GM21825 (cell line): ENCODE measurements around the gene SMARCA4.
"Not testable (repeated sequence)": the region's sequence is repeated elsewhere in the genome, so short reads cannot be mapped to it uniquely, and the experiment has no call there.

Source experiments
- ATAC-seq: cut with Tn5 transposase; IDR thresholded peaks from one replicate; pipeline ENCODE4 v1.9.1; 2021; ENCODE audit warnings: mild to moderate bottlenecking, moderate library complexity; ENCODE audit not compliant: unreplicated experiment

SMARCA4 gene

DNA sequence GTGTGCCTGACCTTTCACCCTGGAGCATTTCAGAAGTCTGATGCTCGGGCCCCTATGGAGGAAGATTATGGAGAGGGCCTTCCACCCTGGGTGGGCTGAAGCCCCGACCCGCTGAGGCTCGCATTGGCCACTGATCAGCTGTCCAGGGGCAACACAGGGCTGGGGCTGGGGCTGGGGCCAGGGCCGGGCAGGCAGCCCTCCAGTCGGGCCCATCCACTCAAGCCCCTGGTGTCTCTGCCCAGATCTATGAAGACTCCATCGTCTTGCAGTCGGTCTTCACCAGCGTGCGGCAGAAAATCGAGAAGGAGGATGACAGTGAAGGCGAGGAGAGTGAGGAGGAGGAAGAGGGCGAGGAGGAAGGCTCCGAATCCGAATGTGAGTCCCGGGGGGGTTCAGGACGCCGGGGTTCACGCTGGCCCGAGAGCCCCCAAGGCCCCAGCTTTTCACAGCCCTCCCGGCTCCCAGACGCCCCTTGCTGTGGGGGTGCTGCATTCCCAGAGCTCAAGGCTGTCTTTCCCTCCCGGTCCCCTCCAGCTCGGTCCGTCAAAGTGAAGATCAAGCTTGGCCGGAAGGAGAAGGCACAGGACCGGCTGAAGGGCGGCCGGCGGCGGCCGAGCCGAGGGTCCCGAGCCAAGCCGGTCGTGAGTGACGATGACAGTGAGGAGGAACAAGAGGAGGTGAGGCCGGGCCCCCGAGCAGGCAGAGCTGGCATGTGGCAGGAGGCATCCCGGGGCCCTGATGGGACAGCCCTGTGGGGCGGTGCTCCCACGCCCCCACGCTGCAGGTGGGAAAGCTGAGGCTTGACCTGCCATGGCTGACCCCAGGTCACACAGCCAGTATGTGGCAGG is 98.9 kb downstream of the SMARCA4 start:
- ATAC-seq: no peak

DNA sequence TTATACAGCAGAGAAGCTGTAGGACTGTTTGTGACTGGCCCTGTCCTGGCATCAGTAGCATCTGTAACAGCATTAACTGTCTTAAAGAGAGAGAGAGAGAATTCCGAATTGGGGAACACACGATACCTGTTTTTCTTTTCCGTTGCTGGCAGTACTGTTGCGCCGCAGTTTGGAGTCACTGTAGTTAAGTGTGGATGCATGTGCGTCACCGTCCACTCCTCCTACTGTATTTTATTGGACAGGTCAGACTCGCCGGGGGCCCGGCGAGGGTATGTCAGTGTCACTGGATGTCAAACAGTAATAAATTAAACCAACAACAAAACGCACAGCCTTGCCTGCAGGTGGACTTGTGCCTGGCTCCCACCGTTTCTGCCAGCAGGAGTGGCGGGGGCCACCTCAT is 101.1 kb downstream of the SMARCA4 start:
- ATAC-seq: no peak

DNA sequence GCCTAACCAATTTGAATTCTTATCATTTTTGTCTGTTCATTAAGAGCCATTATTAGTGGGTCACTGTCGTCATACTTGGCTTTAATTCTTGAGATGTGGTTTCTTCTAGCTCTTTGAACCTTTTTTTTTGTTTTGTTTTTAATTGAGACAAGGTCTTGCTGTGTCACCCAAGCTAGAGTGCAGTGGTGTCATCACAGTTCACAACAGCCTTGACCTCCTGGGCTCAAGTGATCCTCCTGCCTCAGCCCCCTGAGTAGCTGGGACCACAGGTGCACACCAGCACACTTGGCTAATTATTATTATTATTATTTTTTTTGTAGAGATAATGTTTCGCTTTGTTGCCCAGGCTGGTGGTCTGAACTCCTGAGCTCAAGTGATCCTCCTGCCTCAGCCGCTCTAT is 102.6 kb downstream of the SMARCA4 start:
- no peak for ATAC-seq

DNA sequence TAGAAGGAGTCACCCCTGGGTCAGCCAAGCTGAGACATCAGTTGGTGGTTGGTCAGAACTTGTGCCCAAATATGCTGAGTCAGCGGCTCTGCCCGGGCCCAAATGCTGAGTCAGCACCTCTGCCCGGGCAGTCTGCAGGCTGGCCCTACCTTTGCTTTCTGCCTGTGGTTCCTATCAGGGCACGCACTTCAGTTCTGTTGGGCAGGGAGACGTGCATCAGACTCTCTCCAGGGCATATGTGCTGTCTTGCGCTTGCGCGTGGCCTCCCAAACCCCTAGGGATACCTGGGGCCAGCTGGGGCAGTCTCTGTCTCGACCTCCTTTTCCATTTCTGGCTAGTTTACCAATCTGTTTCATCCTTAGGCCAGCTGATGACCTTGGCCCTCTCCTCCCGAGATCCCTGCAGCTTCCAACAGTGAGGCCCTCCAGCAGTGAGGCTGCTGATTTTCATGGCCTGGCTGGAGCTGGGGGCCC is 104.0 kb downstream of the SMARCA4 start:
- ATAC-seq: no peak

DNA sequence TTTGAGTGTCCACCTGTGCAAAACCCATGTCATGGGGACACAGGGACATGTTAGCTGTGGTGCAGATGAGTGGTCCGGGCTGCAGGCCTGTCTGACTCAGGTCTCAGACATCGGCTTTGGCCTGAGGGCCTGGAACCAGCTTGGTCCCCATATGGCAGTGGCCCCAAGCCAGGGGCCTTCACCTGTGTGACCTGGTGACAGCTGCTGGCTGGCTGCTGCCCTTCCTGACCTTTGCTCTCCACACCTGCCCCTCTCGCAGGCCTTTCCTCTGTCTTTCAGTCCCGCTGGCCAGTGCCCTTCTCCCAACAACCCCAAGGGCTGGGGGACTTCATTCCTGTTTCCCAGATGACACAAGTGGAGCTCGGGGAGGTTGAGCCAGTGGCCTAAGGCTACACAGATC is 105.5 kb downstream of the SMARCA4 start:
- no peak for ATAC-seq

DNA sequence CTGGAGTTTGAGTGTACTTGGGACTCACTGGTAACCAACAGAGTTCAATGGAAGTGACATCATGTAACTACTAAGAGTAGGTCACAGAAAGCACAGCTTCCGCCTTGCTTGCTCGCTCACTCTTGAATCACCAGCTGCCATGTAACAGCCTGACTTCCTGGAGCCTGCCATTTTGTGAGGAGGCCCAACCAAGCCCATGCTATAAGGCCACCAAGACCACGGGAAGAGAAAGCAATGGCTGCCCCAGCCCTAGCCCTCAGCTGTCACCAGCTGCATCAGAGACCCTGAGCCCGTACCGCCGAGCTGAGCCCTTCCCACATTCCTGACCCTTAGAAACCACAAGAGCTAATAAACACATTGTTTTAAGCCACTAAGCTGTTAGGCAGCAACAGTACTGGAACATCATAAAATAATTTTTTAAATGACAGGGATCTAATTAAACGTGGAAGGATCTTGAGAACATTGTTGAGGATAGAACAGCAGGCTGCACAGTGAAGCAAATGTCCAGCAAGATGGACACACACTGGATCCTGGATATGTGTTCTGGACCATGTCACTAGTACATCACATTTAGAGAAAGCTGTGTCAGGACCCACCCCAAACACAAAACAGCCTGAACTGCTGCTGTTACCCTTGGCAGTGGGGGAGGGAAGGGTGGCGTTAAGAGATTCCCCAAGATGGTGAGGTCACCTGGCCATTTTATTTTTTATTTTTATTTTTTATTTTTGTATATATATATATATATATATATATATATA is 106.7 kb downstream of the SMARCA4 start:
- no peak for ATAC-seq

DNA sequence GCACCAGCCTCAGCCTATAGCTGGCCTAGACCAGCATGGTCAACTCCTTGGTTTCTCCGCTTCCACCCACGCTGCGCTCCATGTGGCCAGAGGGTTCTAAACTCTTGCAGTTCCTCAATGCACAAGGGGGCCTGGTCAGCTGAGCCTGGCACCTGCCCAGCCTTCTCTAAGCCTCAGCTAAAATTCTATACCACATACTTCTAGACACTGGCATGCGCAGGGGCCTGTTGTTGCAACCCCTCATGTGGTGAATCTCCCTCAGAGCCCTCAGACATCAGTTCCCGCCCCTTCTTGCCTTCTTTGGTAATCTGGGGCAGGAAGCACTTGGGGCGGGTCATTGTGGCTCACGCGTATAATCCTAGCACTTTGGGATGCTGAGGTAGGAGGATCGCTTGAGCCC is 108.7 kb downstream of the SMARCA4 start:
- no peak for ATAC-seq

DNA sequence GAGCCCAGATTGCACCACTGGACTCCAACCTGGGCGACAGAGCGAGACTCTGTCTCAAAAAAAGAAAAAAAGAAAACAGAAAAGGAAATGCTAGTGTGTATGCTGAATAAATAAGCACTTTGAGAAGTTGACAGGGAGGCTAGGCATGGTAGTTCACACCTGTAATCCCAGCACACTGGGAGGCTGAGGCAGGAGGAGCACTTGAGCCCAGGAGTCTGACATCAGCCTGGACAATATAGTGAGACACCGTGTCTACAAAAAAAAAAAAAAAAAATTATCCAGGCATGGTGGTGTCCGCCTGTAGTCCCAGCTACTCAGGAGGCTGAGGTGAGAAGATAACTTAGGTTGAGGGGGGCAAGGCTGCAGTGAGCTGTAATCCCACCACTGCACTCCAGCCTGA is 109.3 kb downstream of the SMARCA4 start:
- no peak for ATAC-seq

DNA sequence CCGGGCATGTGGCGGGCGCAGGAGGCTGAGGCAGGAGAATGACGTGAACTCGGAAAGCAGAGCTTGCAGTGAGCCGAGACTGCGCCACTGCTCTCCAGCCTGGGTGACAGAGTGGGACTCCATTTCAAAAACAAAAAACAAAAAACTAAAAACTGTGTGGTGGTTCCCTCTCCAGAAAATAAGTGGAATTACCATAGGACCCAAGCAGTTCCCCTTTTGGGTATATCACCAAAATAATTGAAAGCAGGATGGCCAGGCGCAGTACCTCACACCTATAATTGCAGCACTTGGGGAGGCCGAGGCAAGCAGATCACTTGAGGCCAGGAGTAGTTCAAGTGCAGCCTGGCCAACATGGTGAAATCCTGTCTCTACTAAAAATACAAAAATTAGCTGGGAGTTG is 112.7 kb downstream of the SMARCA4 start:
- ATAC-seq: no peak

DNA sequence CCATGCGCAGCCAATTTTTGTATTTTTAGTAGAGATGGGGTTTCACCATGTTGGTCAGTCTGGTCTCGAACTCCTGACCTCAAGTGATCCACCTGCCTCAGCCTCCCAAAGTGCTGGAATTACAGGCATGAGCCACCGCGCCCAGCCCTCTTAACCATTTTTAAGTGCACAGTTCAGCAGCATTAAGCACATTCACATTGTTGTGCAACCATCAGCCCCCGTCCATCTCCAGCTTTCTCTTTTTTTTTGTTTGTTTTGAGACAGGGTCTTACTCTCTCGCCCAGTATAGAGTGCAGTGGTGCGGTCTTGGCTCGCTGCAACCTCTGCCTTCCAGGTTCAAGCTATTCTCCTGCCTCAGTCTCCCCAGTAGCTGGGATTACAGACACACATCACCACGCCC is 116.0 kb downstream of the SMARCA4 start:
- not testable (repeated sequence) for ATAC-seq

DNA sequence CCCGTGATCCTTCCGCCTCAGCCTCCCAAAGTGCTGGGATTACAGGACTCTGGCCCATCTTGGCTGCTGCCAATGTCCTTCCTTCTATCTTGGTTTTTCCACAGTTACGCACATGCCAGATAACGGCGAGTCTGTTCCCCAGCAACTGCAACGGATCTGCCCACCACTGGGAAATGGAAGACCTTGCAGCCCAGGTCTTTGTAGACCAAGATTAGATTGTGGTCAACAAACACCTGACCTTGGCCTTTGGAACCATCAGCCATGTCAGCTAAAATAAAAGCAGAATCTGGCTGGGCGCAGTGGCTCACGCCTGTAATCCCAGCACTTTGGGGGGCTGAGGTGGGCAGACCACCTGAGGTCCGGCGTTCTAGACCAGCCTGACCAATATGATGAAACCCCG is 118.1 kb downstream of the SMARCA4 start:
- ATAC-seq: no peak

DNA sequence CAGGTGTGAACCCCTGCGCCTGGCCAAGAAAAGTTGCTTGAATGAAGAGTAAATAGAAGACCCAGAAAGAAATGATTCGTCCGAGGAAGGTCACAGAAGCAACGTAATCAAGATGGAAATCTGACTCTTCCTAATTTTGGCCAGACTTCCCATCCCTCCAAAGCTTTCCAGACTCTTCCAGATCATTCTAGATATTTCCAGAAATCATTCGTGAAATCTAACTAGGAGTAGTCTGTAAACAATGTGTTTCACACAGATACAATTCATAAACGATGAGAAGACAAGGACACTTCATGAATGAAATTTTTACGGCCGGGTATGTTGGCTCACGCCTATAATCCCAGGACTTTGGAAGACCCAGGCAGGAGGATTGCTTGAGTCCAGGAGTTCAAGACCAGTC is 119.2 kb downstream of the SMARCA4 start:
- ATAC-seq: no peak

DNA sequence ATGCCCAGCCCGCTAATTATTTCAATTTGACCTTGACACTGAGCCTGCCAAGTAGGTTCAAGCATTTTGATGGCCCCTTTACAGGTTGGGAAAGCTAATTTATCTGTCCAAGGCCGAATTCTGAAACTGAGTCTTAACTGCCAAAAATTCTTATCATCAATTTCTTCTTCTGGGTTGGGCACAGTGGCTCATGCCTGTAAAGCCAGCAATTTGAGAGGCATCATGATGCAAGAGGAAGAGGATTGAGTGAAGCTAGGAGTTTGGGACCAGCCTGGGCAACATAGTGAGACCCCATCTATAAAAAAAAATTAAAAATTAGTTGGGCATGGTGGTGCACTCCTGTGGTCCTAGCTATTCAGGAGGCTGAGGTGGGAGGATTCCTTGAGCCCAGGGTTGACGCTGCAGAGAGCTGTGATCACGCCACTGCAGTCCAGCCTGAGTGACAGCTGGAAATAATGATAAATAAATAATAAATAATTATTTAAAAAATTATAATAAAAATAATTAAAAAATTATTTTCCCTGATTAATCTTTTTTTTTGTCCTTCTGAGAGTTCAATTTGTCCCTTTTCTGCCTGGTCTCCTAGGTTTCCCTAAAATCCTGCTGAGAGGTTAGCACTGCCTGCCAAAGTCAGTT is 127.2 kb downstream of the SMARCA4 start:
- no peak for ATAC-seq

DNA sequence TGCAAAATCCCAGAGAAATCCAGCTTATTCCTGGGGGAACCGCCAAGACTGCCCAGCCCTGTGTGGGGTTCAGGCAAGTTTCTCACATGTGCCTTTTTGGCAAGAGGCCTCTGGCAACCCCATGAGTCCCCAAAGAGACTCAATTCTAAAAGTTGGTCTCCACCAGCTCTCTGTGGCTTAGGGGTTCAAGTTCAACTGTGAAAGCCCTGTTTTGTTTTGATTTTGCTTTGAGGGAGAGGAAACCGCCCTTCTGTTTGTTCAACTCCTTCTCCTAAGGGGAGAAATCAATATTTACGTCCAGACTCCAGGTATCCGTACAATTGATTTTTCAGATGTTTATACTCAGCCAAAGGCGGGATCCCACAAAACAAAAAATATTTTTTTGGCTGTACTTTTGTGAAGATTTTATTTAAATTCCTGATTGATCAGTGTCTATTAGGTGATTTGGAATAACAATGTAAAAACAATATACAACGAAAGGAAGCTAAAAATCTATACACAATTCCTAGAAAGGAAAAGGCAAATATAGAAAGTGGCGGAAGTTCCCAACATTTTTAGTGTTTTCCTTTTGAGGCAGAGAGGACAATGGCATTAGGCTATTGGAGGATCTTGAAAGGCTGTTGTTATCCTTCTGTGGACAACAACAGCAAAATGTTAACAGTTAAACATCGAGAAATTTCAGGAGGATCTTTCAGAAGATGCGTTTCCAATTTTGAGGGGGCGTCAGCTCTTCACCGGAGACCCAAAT is 127.8 kb downstream of the SMARCA4 start:
- no peak for ATAC-seq

DNA sequence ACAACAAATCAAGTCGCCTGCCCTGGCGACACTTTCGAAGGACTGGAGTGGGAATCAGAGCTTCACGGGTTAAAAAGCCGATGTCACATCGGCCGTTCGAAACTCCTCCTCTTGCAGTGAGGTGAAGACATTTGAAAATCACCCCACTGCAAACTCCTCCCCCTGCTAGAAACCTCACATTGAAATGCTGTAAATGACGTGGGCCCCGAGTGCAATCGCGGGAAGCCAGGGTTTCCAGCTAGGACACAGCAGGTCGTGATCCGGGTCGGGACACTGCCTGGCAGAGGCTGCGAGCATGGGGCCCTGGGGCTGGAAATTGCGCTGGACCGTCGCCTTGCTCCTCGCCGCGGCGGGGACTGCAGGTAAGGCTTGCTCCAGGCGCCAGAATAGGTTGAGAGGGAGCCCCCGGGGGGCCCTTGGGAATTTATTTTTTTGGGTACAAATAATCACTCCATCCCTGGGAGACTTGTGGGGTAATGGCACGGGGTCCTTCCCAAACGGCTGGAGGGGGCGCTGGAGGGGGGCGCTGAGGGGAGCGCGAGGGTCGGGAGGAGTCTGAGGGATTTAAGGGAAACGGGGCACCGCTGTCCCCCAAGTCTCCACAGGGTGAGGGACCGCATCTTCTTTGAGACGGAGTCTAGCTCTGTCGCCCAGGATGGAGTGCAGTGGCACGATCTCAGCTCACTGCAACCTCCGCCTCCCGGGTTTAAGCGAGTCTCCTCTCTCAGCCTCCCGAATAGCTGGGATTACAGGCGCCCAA is 128.6 kb downstream of the SMARCA4 start, which contains the start of gene LDLR:
Gene LDLR (plus strand): TSS at position 210 of the 760 bp plus-strand sequence. CDS start 86 bp downstream, at position 296.
- ATAC-seq: peak; percentile 28

DNA sequence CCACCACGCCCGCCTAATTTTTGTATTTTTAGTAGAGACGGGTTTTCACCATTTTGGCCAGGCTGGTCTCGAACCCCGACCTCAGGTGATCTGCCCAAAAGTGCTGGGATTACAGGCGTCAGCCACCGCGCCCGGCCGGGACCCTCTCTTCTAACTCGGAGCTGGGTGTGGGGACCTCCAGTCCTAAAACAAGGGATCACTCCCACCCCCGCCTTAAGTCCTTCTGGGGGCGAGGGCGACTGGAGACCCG is 129.1 kb downstream of the SMARCA4 start:
- ATAC-seq: not testable (repeated sequence)

DNA sequence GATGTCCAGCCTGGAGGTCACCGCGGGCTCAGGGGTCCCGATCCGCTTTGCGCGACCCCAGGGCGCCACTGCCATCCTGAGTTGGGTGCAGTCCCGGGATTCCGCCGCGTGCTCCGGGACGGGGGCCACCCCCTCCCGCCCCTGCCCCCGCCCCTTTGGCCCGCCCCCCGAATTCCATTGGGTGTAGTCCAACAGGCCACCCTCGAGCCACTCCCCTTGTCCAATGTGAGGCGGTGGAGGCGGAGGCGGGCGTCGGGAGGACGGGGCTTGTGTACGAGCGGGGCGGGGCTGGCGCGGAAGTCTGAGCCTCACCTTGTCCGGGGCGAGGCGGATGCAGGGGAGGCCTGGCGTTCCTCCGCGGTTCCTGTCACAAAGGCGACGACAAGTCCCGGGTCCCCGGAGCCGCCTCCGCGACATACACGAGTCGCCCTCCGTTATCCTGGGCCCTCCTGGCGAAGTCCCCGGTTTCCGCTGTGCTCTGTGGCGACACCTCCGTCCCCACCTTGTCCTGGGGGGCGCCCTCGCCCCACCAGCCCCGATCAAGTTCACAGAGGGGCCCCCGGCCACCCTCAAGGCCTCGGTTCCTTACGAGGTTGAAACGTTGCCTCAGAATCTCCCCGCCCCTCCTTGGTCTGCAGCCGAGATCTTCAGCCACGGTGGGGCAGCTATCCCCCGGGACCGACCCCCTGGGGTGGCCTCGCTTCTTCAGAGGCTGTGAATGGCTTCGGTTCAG is 129.6 kb downstream of the SMARCA4 start:
- peak; percentile 64 for ATAC-seq

DNA sequence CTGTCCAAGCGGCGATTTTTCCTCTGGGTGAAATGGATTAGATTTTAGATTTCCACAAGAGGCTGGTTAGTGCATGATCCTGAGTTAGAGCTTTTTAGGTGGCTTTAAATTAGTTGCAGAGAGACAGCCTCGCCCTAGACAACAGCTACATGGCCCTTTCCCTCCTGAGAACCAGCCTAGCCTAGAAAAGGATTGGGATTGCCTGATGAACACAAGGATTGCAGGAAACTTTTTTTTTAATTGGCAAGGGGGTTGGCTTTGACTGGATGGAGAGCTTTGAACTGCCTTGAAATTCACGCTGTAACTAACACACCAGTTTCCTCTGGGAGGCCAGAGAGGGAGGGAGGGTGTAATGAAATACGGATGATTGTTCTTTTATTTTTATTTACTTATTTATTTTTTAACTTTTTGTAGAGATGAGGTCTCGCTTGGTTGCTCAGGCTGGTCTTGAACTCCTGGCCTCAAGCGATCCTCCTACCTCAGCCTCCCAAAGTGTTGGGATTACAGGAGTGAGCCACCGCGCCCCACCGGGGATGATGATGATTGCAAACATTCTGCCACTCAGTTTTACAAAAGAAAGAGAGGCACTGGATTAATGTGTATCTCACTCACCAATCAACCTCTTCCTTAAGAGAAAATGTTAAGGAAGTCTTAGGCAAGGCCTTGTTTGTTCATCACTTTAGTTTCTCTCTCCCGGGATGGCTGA is 130.3 kb downstream of the SMARCA4 start:
- no peak for ATAC-seq

DNA sequence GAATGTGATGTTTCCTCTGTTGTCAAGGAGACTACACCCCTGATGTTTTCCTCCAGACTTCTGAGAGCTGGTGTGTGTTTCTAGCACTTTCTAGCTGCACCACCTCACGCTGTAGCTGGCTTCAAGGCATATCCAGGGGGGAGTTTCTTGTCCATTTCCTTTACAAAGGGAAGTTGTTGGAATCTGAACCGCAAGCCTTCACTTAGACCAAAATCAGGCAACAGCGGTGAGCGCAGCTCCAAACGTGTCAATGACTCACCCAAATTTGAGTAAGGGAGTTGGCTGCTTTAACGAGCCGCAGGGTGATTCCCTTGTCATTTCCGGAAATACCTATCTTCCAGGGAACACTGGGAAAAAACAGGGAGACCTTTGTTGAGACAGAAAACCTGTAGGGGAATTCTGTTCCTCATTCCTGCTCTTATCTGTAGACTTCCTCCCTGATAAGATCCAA is 130.9 kb downstream of the SMARCA4 start:
- no peak for ATAC-seq
